HG02678 (cell line): ENCODE measurements around the gene GRAMD1B.

Experiments
- ATAC-seq: cut with Tn5 transposase; IDR thresholded peaks from one replicate; pipeline ENCODE4 v1.9.1; 2021; ENCODE audit warnings: mild to moderate bottlenecking, moderate library complexity; ENCODE audit not compliant: unreplicated experiment

The GRAMD1B gene

GRCh38 chr11:123527526-123527925, 97.5 kb downstream of the GRAMD1B start:
- ATAC-seq = no peak

DNA sequence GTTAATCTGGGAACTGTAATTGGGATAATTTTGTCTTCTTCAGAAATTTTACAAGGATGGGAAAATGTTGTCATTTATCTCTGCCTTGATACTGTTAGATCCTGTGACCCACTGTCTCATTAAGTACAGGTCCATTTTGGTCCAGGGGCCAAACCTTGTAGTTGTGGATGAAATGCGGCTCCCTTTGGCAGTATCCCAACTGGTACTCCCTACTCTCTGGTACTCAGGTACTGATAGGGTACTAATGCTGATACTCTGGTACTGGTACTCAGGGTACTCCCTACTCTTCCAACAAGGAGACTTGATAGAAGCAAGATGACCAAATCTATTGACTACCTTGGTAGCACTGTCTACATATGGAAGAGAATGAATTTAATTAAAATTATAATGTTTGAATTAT, 97.9 kb downstream of the GRAMD1B start:
- ATAC-seq = no peak

- no peak for ATAC-seq
Observed at GRCh38 chr11:123531325-123531724, 101.3 kb downstream of the GRAMD1B start.

DNA sequence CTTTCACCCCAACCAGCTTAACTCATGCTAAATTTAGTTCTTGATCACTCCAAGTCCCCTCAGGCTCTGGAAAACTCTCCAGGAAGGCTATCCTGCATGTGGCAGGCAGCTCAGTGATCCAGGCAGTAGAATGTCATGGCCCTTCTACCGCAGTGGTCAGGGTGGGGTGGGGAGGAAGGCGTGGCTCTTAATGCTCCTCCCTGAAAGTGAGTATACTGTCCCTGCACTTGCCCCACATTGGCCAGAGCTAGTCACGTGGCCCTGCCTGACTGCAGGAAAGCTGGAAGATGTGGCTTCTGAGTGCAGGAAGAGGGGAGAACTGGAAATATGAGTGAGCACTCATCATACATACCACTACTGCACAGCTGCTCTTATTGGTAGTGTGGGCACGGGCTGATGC, 102.1 kb downstream of the GRAMD1B start:
- ATAC-seq = no peak

DNA sequence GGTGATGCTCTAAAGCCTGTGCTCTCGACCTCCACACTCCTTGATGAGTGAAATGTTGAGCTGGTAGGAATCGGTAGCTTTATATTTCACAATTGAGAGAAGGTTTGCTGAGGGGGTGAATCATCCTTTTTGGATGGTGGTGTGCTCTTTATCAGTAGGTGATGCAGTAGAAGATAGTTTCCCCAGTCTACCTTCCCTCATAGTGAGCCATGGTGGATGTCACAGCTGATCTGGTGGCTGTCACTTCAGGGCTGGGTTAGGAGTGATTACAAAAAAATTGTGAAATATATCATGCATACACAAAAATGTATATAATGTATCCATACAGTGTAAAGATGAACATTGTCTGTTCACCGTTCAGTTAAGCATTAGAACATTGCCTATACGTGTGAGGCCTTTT, 105.3 kb downstream of the GRAMD1B start:
- no peak for ATAC-seq

DNA sequence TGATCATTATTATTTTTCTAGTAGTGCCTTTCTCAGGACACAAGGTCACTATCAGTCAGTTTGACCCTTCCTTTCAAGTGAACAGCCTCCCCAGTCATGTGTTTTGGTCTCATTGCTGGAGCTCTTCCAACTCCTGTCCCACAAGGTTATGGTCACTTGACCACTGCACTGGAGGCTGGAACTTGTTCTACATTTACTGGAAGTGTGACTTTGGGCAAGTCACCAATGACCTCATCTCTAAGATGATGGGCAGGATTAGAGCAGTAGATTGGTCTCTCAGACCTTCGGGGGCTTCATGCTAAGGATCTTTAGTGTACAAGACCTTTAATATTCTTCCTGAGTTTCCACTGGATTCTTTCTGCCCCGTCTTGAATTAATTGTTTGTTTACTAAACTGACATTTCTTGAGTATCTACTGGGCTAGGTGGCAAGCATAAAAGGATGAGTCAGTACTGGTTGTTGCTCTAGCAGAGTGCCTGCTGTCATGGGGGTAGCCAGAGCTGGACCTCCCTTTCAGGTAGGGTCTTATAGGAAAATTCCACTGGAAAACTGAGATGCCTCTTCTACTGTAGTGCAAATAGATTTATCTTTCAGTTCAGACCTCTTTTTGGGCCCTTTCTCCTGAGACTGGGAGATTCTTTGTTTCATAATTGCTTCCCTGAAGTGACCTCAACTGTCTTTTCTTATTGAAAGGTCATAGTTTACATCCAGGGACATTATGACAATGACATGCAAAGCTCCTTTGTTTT, 106.8 kb downstream of the GRAMD1B start:
- no peak for ATAC-seq

- ATAC-seq = no peak
Observed at GRCh38 chr11:123537726-123538125, 107.7 kb downstream of the GRAMD1B start.

DNA sequence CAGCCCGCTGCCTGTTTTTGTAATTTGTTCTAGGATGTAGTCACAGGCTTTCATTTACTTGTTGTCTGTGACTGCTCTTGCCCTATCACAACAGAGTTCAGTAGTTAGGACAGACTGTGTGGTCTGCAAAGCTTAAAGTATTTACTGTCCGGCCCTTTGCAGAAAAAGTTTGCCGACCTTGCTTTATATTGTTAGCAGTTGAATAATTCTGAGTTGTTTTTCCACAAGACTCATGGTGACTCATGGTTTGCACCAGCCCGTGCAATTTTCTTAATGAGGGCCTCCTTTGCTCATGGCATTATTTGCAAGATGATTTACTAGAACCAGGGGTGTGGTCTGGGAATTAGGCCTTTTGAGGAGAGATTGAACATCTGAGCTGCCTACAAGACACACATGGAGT, 113.7 kb downstream of the GRAMD1B start:
- no peak for ATAC-seq

- ATAC-seq = no peak
Observed at GRCh38 chr11:123544631-123545375, 114.7 kb downstream of the GRAMD1B start.

GRCh38 chr11:123545726-123546270, 115.7 kb downstream of the GRAMD1B start:
- no peak for ATAC-seq

DNA sequence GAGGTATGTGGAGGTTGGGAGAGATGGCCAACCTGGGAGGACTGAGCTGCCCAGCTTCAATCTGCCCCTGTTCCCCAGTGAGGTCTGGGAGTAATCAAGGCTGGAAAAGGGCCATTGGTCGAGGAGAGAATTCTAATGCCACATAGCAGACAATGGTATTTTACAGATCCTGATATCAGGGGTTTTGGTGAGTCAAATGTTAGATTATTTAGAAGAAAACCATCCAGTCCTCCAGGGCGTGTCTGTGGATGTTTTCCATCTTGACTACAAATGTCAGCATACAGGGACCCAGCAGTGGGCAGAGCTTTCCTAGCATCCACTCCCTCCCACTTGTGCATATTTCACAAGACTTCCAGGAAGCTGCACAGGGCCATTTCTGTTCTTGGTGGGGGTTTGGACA, 116.4 kb downstream of the GRAMD1B start:
- no peak for ATAC-seq

GRCh38 chr11:123547180-123547579, 117.1 kb downstream of the GRAMD1B start:
- ATAC-seq = peak; percentile 79

GRCh38 chr11:123548774-123549173, 118.7 kb downstream of the GRAMD1B start:
- ATAC-seq = no peak

GRCh38 chr11:123549926-123550917, 120.2 kb downstream of the GRAMD1B start:
- ATAC-seq = no peak

- ATAC-seq = no peak
Observed at GRCh38 chr11:123551079-123551478, 121.0 kb downstream of the GRAMD1B start.

GRCh38 chr11:123556633-123557032, 126.6 kb downstream of the GRAMD1B start:
- ATAC-seq = no peak

GRCh38 chr11:123558536-123559315, 128.7 kb downstream of the GRAMD1B start:
- no peak for ATAC-seq

DNA sequence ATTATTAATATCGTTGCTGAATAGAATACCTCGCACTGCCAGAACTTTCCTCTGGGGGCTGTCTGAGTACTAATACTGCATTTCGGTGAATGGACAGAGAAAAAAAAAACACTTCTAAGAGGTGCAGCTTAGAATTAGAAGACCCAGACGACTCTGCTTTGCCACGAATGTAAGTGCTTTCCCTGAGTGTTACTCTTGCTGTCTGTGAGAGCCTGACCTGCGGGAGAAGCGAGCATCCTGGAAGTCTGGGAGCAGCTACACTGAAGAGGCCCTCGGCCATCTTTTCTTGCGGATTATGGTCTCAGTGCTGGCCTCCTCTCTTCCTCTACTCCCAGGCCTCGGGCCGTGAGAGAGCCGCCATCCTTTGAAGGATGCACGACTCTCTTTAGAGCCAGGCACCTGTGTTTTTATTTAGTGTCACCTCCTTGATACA, 129.5 kb downstream of the GRAMD1B start:
- ATAC-seq = no peak

- ATAC-seq = peak; percentile 51
Observed at GRCh38 chr11:123560006-123560405, 129.9 kb downstream of the GRAMD1B start.

- ATAC-seq = no peak
Observed at GRCh38 chr11:123561431-123561800, 131.3 kb downstream of the GRAMD1B start.
